ENCODE data around the gene DIS3L2. TPM values are rescaled to one million over a fixed set of nuclear protein-coding genes. Genes with fewer than 3 reads are reported as not detected.
A peak's percentile ranks its signal among the peaks of the same experiment; 100 is the strongest.
"Not testable (repeated sequence)": the region's sequence is repeated elsewhere in the genome, so short reads cannot be mapped to it uniquely, and the experiment has no call there.

Gene DIS3L2
- total RNA-seq, 1 donor from 2014 or later = 20.6 TPM

DNA sequence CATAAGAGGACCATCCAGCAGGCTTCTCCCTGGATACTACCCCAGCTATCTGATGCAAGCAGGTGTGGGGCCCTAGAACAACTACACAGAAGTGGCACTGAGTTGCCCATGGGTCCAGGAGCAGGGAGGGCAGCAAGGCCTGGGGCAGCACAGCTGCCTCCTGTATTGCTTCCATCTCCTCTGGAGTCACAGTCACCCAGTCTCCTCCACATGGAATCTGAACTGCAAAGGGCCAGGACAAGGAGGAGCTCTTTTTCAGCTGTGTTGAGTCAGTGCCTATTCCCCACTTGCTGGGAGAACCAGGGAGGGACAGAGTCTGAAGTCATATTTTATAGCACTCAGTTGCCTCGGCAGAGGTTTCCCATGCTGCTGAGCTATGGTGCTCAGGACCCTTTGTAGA lies 349.2 kb downstream of the DIS3L2 start:
- Histone ChIP-seq H3K27me3 (no peaks in the 10 kb centered on the region), H3K4me1 (peaks cover 0 to 2% of the 10 kb centered on the region in 2 donors), H3K9me3 (peaks cover 4 to 16% of the 10 kb centered on the region in 2 donors), H3K27ac (no peak overlapping the region), H3K4me3 (no peak overlapping the region), H3K36me3 (peaks cover 0 to 2% of the 10 kb centered on the region in 2 donors)
- TF ChIP-seq, protein P1, sequence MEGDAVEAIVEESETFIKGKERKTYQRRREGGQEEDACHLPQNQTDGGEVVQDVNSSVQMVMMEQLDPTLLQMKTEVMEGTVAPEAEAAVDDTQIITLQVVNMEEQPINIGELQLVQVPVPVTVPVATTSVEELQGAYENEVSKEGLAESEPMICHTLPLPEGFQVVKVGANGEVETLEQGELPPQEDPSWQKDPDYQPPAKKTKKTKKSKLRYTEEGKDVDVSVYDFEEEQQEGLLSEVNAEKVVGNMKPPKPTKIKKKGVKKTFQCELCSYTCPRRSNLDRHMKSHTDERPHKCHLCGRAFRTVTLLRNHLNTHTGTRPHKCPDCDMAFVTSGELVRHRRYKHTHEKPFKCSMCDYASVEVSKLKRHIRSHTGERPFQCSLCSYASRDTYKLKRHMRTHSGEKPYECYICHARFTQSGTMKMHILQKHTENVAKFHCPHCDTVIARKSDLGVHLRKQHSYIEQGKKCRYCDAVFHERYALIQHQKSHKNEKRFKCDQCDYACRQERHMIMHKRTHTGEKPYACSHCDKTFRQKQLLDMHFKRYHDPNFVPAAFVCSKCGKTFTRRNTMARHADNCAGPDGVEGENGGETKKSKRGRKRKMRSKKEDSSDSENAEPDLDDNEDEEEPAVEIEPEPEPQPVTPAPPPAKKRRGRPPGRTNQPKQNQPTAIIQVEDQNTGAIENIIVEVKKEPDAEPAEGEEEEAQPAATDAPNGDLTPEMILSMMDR (IDR thresholded peaks at IDR 0.05) = no peak
- intact Hi-C loops (cut with DNase I) = no loop called here
- no peak for DNase-seq (ENCODE audit: low spot score in 2 of 2)

DNA sequence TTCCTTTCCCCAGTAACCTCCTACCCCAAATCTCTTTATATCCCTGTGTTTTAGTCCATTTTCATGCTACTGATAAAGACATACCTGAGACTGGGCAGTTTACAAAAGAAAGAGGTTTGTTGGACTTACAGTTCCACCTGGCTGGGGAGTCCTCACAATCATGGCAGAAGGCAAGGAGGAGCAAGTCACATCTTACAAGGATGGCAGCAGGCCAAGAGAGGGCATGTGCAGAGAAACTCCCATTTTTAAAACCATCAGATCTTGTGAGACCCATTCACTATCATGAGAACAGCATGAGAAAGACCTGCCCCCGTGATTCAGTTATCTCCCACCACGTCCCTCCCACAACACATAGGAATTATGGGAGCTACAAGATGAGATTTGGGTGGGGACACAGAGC lies 352.1 kb downstream of the DIS3L2 start:
- DNase-seq (ENCODE audit: low spot score in 2 of 2); H3K4me1 ChIP-seq; H3K4me3 ChIP-seq; H3K27ac ChIP-seq; H3K27me3 ChIP-seq; H3K36me3 ChIP-seq; intact Hi-C loops (cut with DNase I): not testable (repeated sequence)
- peaks cover 4 to 16% of the 10 kb centered on the region in 2 donors for H3K9me3 ChIP-seq

DNA sequence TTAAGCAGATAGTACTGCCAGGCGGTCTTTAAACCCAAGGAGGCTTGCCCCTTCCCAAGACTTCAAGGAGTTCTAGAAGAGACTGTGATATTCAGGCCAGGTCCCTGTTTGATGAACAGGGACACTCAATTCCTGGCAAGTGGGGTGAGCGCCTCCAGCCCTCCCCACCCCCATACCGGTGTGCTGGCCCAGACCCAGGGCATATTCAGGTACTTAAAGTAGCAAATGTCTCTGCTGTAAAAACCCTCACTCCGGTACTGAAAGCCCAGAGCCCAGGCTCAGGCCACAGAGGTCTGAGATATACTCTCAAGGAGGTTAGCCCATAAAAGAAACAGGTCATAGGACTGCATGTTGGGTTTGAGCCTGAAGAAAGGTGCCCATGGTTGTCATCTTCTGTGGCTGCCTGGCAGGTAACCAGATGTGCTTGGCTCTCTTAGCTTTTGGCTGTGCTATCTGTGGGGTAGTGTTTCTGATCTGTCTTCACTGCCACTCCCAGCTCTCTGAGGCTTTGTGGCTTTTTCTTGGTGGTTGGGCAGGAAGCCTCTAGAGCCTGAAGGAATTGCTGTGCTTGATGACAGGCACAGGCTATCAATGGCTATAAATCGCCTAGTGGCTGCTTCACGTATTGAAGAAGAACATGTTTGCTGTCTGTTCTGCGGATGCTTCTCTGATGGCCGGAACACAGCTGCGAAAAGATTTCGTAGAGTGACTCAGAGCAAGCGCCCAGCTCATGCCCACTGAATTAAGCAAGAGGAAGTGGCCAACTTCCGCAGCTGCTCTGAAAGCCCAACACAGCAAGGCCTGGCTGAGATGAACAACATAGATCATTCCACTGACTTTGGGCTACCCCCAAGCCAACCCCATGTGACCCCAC lies 353.8 kb downstream of the DIS3L2 start:
- no peaks in the 10 kb centered on the region for H3K36me3 ChIP-seq
- DNase-seq (ENCODE audit: low spot score in 2 of 2) = peak; percentile 43 to 82
- H3K4me3 ChIP-seq = no peak overlapping the region
- intact Hi-C loops (cut with DNase I) = no loop called here
- TF ChIP-seq, protein P1 (IDR thresholded peaks at IDR 0.05) = peak in 1 of 3 experiments; percentile 39
- peaks cover 0 to 2% of the 10 kb centered on the region in 2 donors for H3K4me1 ChIP-seq
- peaks cover 4 to 16% of the 10 kb centered on the region in 2 donors for H3K9me3 ChIP-seq
- H3K27me3 ChIP-seq = no peaks in the 10 kb centered on the region
- H3K27ac ChIP-seq = peak overlapping the region; percentile 36 to 46

DNA sequence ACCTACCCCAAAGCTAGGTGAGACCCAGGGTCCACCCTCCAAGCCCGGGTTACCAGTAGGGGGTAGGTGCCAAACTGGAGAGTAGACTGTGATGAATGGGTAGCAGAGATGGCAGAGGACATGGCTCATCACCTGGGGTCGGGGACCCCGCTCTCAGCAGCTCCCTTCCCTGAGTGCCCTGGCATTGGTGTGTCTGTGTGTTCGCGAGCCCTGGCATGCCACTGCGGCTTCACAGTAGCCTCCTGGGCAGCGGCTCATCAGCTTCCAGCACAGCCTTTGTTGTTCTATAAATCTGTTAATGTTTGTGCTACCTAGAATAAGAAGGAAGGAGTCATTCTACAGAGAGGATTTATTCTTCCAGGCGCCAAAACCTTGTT lies 354.4 kb downstream of the DIS3L2 start:
- Histone ChIP-seq H3K36me3 (no peaks in the 10 kb centered on the region), H3K27ac (peak overlapping the region; percentile 36 to 46), H3K4me3 (no peak overlapping the region), H3K9me3 (peaks cover 4 to 16% of the 10 kb centered on the region in 2 donors), H3K4me1 (peaks cover 0 to 2% of the 10 kb centered on the region in 2 donors), H3K27me3 (no peaks in the 10 kb centered on the region)
- DNase-seq (ENCODE audit: low spot score in 2 of 2) = no peak
- intact Hi-C loops (cut with DNase I) = no loop called here
- TF ChIP-seq, protein P1 (IDR thresholded peaks at IDR 0.05) = no peak

DNA sequence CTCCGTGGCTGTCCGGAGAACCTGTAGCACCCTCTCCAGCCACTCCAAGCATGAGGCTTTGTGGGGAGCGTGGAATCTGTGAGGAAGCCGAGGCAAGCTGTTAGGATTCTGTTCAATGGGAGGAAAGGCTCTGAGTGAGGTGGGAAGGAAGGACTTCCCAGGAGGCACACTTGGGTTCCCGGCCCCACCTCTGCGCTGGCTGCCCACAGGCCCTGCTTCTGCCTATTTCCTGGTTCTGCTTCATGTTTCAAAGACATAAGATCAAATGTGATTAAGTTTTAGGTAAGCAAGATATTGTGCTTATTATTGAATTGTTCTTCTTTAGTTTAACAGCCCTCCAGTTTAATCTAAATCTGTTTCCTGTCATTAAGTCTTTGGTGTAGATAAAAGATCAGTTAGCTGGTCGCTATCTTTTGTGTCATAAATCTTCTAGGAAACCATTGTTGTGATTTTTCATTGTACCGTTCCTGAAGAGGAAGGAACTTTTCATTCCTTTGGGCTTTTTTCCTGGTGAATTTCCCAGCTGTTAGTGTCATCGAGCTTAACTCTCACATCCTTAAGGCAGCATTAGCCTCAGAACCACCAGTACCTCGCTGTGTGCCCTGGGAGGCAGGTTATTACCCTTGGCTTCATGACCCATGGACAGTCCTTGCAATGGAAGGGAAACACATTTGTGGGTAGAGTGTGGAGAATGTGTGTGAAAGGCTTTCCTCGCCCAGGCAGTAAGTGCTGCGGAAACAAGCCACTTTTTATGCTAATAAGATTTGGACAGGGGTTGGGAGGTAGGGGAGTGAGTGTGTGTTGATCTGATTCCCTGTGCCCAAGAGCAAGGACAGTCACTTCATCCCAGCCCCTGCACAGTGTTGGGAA lies 355.2 kb downstream of the DIS3L2 start:
- TF ChIP-seq, protein P1 (IDR thresholded peaks at IDR 0.05) = no peak
- peaks cover 4 to 16% of the 10 kb centered on the region in 2 donors for H3K9me3 ChIP-seq
- H3K36me3 ChIP-seq = no peaks in the 10 kb centered on the region
- DNase-seq (ENCODE audit: low spot score in 2 of 2) = no peak
- H3K27ac ChIP-seq = peak overlapping the region; percentile 36 to 46
- H3K27me3 ChIP-seq = no peaks in the 10 kb centered on the region
- intact Hi-C loops (cut with DNase I) = no loop called here
- H3K4me3 ChIP-seq = no peak overlapping the region
- H3K4me1 ChIP-seq = peaks cover 0 to 2% of the 10 kb centered on the region in 2 donors

Data from ascending aorta (tissue), 2 donors.